H9 (cell line): Measurements from ENCODE around the gene NCAM1. TPM values are rescaled to one million over a fixed set of nuclear protein-coding genes. Genes with fewer than 3 reads are reported as not detected.

Experiments
- DNase-seq: peaks from one replicate; pipeline ENCODE4 v3.0.0-alpha.2; 2017
- H2AFZ ChIP-seq: one replicate; pipeline ENCODE4 v1.6.1; 2013; ENCODE audit warnings: mild to moderate bottlenecking, low read length, control low read depth, moderate library complexity
- H2AK5ac ChIP-seq: 2 replicates; pipeline ENCODE4 v1.6.1; 2013; ENCODE audit warnings: low read length, control low read depth, mixed read lengths; ENCODE audit not compliant: insufficient read length
- H2BK120ac ChIP-seq: one replicate; pipeline ENCODE4 v1.6.1; 2013; ENCODE audit warnings: low read depth, mild to moderate bottlenecking, low read length, control low read depth, inconsistent platforms; ENCODE audit not compliant: poor library complexity, severe bottlenecking
- H2BK12ac ChIP-seq: 2 replicates; pipeline ENCODE4 v1.6.1; 2013; ENCODE audit warnings: low read length, control low read depth, mixed read lengths, low read depth; ENCODE audit not compliant: insufficient read length
- H2BK15ac ChIP-seq: 2 replicates; pipeline ENCODE4 v1.6.1; 2013; ENCODE audit warnings: low read depth, low read length, control low read depth
- H2BK20ac ChIP-seq: one replicate; pipeline ENCODE4 v1.6.1; 2013; ENCODE audit warnings: low read depth, mild to moderate bottlenecking, low read length, control low read depth, inconsistent platforms; ENCODE audit not compliant: poor library complexity, severe bottlenecking
- H2BK5ac ChIP-seq: 2 replicates; pipeline ENCODE4 v1.6.1; 2013; ENCODE audit warnings: low read length, control low read depth, mixed read lengths; ENCODE audit not compliant: insufficient read length
- H3K14ac ChIP-seq: 2 replicates; pipeline ENCODE4 v1.6.1; 2013; ENCODE audit warnings: low read length, control low read depth; ENCODE audit not compliant: insufficient read depth
- H3K18ac ChIP-seq: 2 replicates; pipeline ENCODE4 v1.6.1; 2013; ENCODE audit warnings: low read depth, mild to moderate bottlenecking, mixed read lengths, low read length, control low read depth; ENCODE audit not compliant: insufficient read length
- H3K23ac ChIP-seq: 2 replicates; pipeline ENCODE4 v1.6.1; 2013; ENCODE audit warnings: low read length, control low read depth, mixed read lengths, low read depth; ENCODE audit not compliant: insufficient read length
- H3K23me2 ChIP-seq: 2 replicates; pipeline ENCODE4 v1.6.1; 2013; ENCODE audit warnings: low read depth, mild to moderate bottlenecking, mixed read lengths, low read length, control low read depth; ENCODE audit not compliant: insufficient read length, poor library complexity, severe bottlenecking
- H3K27ac ChIP-seq: 2 replicates; pipeline ENCODE4 v1.5.1; 2013; ENCODE audit warnings: low read length, control low read depth, mixed read lengths, low read depth; ENCODE audit not compliant: insufficient read length
- H3K27me3 ChIP-seq: 2 replicates; pipeline ENCODE4 v1.6.1; 2013; ENCODE audit warnings: low read length, control low read depth, inconsistent platforms; ENCODE audit not compliant: insufficient read depth
- H3K4ac ChIP-seq: 2 replicates; pipeline ENCODE4 v1.6.1; 2013; ENCODE audit warnings: low read depth, mild to moderate bottlenecking, control low read depth, inconsistent platforms, low read length, moderate library complexity
- H3K4me1 ChIP-seq: 2 replicates; pipeline ENCODE4 v1.6.1; 2013; ENCODE audit warnings: low read length, control low read depth, inconsistent platforms; ENCODE audit not compliant: insufficient read depth
- H3K4me2 ChIP-seq: 2 replicates; pipeline ENCODE4 v1.6.1; 2013; ENCODE audit warnings: low read length, control low read depth, mixed read lengths; ENCODE audit not compliant: insufficient read length, insufficient read depth
- H3K56ac ChIP-seq: 2 replicates; pipeline ENCODE4 v1.6.1; 2013; ENCODE audit warnings: low read depth, mild to moderate bottlenecking, mixed read lengths, low read length, control low read depth; ENCODE audit not compliant: insufficient read length
- H3K79me1 ChIP-seq: 2 replicates; pipeline ENCODE4 v1.6.1; 2013; ENCODE audit warnings: low read depth, mild to moderate bottlenecking, moderate library complexity, low read length, control low read depth, inconsistent platforms; ENCODE audit not compliant: insufficient read depth, poor library complexity, severe bottlenecking
- H3K79me2 ChIP-seq: 2 replicates; pipeline ENCODE4 v1.6.1; 2013; ENCODE audit warnings: low read length, control low read depth, inconsistent platforms; ENCODE audit not compliant: insufficient read depth
- H3K9ac ChIP-seq: 2 replicates; pipeline ENCODE4 v1.6.1; 2013; ENCODE audit warnings: low read length, control low read depth, mixed read lengths; ENCODE audit not compliant: insufficient read length; ENCODE audit errors: extremely low read depth
- H3K9me3 ChIP-seq: one replicate; pipeline ENCODE4 v1.6.1; 2013; ENCODE audit warnings: low read depth, low read length, inconsistent platforms; ENCODE audit not compliant: control insufficient read depth
- H3T11ph ChIP-seq: one replicate; pipeline ENCODE4 v1.6.1; 2013; ENCODE audit warnings: mild to moderate bottlenecking, low read length, control low read depth, inconsistent platforms
- H4K20me1 ChIP-seq: one replicate; pipeline ENCODE4 v1.6.1; 2013; ENCODE audit not compliant: control insufficient read depth, insufficient read length, insufficient read depth
- H4K5ac ChIP-seq: 2 replicates; pipeline ENCODE4 v1.6.1; 2013; ENCODE audit warnings: low read depth, mild to moderate bottlenecking, mixed read lengths, low read length, control low read depth; ENCODE audit not compliant: insufficient read length
- H4K8ac ChIP-seq: replicated peaks from 2 replicates; pipeline ENCODE4 v1.6.1; 2013; ENCODE audit warnings: low read length, control low read depth, mixed read lengths, low read depth; ENCODE audit not compliant: insufficient read length
- H4K91ac ChIP-seq: 2 replicates; pipeline ENCODE4 v1.6.1; 2013; ENCODE audit warnings: low read depth, mild to moderate bottlenecking, moderate library complexity, mixed read lengths, low read length, control low read depth; ENCODE audit not compliant: insufficient read length
- H3K27ac Mint-ChIP-seq, 3 experiments: 2 replicates in 2 of 3; 3 replicates in 1 of 3; pipeline ENCODE4 v1.8.0; 2020 to 2021; ENCODE audit warnings: mixed read lengths in 3 of 3, mild to moderate bottlenecking in 1 of 3, moderate library complexity in 1 of 3
- H3K27me3 Mint-ChIP-seq: 2 replicates; pipeline ENCODE4 v1.8.0; 2021; ENCODE audit warnings: low read depth, mild to moderate bottlenecking, moderate library complexity, mixed read lengths
- H3K36me3 Mint-ChIP-seq, 3 experiments: 2 replicates in 2 of 3; 3 replicates in 1 of 3; pipeline ENCODE4 v1.8.0; 2020 to 2021; ENCODE audit warnings: low read depth in 3 of 3, mixed read lengths in 3 of 3; ENCODE audit not compliant: insufficient read depth in 1 of 3
- H3K4me1 Mint-ChIP-seq, 2 experiments: 2 replicates each; pipeline ENCODE4 v1.8.0; 2020; ENCODE audit warnings: mixed read lengths in 2 of 2
- H3K4me3 Mint-ChIP-seq, 2 experiments: 2 replicates in 1 of 2; 3 replicates in 1 of 2; pipeline ENCODE4 v1.8.0; 2020 to 2021; ENCODE audit warnings: mild to moderate bottlenecking in 2 of 2, mixed read lengths in 2 of 2, moderate library complexity in 1 of 2
- H3K9me3 Mint-ChIP-seq, 2 experiments: 2 replicates in 1 of 2; 3 replicates in 1 of 2; pipeline ENCODE4 v1.8.0; 2020; ENCODE audit warnings: mild to moderate bottlenecking in 2 of 2, mixed read lengths in 2 of 2, moderate library complexity in 1 of 2
- WGBS: extraction: QIAGEN DNeasy Blood & Tissue Kit; methylation state at CpG from one replicate; pipeline ENCODE4 v1.1.7; 2013; ENCODE audit warnings: missing lambda C conversion rate, low lambda C conversion rate, mixed read lengths; ENCODE audit not compliant: insufficient read length; ENCODE audit errors: extremely low coverage; 5-methylcytosine and 5-hydroxymethylcytosine counted together
- long read RNA-seq: library from polyadenylated mRNA; unstranded; transcript quantifications from one replicate; pipeline ENCODE4 v2.0.0, GENCODE V29; 2020
- total RNA-seq: library from RNA; stranded (reverse); gene quantifications from 2 replicates; pipeline ENCODE4 v1.2.1, GENCODE V29; 2021
- TF ChIP-seq, protein P1 (sequence below): fragments of 200-600 bp; sonication (generic); conservative IDR thresholded peaks from 3 replicates; pipeline ENCODE4 v1.8.0; 2021; ENCODE audit warnings: antibody characterized with exemption, mild to moderate bottlenecking

The NCAM1 gene
- 2.2 and 2.5 TPM in 2 replicates for total RNA-seq
- long read RNA-seq, partial matches to known transcripts = 2 of 2 reads
- long read RNA-seq, other reads (novel, unspliced or antisense) = 0 of 2 reads

DNA sequence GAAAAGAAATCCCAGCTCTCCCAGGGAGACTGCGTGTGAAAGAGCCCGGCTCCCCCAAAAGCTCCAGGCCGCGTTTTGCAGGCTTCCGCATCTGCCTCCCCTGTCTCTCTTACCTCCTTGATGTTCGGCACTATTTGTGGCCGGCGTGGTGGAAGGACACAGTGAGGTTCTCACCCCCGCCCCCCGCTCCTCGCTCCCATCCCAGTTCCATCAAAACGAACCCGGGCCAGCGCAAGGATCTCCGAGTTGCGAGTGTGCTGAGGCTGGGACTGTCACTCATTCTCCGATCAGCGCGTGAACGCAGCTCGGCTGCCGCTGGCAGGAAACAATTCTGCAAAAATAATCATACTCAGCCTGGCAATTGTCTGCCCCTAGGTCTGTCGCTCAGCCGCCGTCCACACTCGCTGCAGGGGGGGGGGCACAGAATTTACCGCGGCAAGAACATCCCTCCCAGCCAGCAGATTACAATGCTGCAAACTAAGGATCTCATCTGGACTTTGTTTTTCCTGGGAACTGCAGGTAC is at the start of gene NCAM1:
Gene NCAM1, plus strand, starts transcription at position 275 of the 523 bp plus-strand sequence.
- Histone ChIP-seq H2BK15ac (no peak within 1 kb of the TSS), H3K9ac (no peak within 1 kb of the TSS), H4K91ac (no peak within 1 kb of the TSS), H3K23me2 (peaks cover 21% of the 10 kb centered on the region), H4K5ac (no peak within 1 kb of the TSS), H2AK5ac (no peak within 1 kb of the TSS), H3K79me2 (no peaks in the 10 kb centered on the region; the same call in 1 of the 2 replicates), H4K20me1 (no peaks in the 10 kb centered on the region), H2BK120ac (no peak within 1 kb of the TSS), H2BK12ac (no peak within 1 kb of the TSS), H3K56ac (no peak within 1 kb of the TSS), H3K9me3 (no peaks in the 10 kb centered on the region), H3K4me1 (no peaks in the 10 kb centered on the region), H3T11ph (no peak within 1 kb of the TSS), H3K27me3 (peaks cover 5% of the 10 kb centered on the region; the same call in 1 of the 2 replicates), H2BK5ac (no peak within 1 kb of the TSS), H3K14ac (no peak within 1 kb of the TSS), H3K23ac (no peak within 1 kb of the TSS), H2BK20ac (no peak within 1 kb of the TSS), H3K4me2 (peak within 1 kb of the TSS; percentile 85), H3K27ac (no peak within 1 kb of the TSS), H3K18ac (no peak within 1 kb of the TSS), H4K8ac (no peak within 1 kb of the TSS), H3K79me1 (no peaks in the 10 kb centered on the region), H3K4ac (no peak within 1 kb of the TSS), H2AFZ (no peak within 1 kb of the TSS)
- DNase-seq = peak; percentile 97
- Mint-ChIP-seq H3K9me3 (peaks cover 0 to 5% of the 10 kb centered on the region in 2 experiments; a peak in 1 of 5 replicates), H3K27ac (no peak within 1 kb of the TSS), H3K36me3 (no peaks in the 10 kb centered on the region; a peak in 1 of 7 replicates), H3K4me1 (peaks cover 11% of the 10 kb centered on the region in 2 experiments), H3K27me3 (peaks cover 84% of the 10 kb centered on the region), H3K4me3 (peak within 1 kb of the TSS; percentile 84 to 96)
- TF ChIP-seq, protein P1, sequence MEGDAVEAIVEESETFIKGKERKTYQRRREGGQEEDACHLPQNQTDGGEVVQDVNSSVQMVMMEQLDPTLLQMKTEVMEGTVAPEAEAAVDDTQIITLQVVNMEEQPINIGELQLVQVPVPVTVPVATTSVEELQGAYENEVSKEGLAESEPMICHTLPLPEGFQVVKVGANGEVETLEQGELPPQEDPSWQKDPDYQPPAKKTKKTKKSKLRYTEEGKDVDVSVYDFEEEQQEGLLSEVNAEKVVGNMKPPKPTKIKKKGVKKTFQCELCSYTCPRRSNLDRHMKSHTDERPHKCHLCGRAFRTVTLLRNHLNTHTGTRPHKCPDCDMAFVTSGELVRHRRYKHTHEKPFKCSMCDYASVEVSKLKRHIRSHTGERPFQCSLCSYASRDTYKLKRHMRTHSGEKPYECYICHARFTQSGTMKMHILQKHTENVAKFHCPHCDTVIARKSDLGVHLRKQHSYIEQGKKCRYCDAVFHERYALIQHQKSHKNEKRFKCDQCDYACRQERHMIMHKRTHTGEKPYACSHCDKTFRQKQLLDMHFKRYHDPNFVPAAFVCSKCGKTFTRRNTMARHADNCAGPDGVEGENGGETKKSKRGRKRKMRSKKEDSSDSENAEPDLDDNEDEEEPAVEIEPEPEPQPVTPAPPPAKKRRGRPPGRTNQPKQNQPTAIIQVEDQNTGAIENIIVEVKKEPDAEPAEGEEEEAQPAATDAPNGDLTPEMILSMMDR = no peak
- no CpG with 5 or more reads among the region's 28 CpGs for WGBS
